ENCODE results near the gene DNTT. TPM values are rescaled to one million over a fixed set of nuclear protein-coding genes. Genes with fewer than 3 reads are reported as not detected.

The DNTT gene
- total RNA-seq, 4 donors from 2014 or later: not detected

DNA sequence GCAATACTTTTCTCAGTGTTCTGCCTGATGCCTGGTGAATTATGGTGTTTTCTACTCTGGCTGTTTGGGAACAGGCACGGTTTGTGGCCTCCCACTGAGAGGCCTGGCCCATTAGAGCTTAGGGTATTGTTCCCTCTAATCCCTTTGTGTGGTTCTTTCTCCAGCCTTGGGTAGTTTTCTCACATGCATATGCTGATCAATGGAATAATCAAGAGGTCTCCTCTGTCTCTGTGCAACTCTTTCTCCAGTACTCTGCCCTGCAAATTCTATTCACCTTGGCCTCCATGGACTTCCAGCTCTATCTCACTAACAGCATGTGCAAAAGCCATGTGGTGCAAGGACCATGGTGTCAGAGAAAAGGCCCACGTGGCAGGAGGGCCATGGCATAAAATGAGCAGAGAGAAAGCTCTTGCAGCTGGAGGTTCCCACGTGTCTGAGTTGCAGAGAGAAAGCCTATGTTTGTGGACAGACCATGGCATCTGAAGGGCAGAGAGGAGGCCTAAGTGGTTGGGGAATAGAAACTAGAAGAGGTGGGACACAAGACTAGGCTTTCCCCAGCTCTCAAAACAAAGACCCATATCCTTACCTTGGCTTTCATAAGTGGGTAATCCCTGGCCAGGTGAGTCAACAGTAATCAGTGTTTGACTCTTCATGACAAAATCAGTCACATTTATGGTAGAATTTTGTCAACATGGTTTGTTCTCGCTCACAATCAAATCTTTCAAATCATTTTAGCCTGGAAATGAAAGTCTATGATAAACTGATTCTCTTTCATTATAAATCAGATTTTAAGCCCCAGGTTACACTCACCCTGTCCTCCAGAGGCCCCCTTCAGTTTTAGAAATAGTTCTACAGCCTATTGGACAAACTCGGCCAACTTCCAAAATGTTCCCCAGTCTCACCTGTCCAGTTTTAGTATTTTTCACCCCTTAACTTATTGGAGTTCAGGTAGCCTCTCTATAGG lies 37.3 kb downstream of the DNTT start:
- no peak for TF ChIP-seq POLR2AphosphoS5 (IDR thresholded peaks at IDR 0.05)
- no peak for TF ChIP-seq EP300 (IDR thresholded peaks at IDR 0.05)
- no peak for TF ChIP-seq POLR2A (IDR thresholded peaks at IDR 0.05; ENCODE audit: low read depth)
- TF ChIP-seq, protein P1, sequence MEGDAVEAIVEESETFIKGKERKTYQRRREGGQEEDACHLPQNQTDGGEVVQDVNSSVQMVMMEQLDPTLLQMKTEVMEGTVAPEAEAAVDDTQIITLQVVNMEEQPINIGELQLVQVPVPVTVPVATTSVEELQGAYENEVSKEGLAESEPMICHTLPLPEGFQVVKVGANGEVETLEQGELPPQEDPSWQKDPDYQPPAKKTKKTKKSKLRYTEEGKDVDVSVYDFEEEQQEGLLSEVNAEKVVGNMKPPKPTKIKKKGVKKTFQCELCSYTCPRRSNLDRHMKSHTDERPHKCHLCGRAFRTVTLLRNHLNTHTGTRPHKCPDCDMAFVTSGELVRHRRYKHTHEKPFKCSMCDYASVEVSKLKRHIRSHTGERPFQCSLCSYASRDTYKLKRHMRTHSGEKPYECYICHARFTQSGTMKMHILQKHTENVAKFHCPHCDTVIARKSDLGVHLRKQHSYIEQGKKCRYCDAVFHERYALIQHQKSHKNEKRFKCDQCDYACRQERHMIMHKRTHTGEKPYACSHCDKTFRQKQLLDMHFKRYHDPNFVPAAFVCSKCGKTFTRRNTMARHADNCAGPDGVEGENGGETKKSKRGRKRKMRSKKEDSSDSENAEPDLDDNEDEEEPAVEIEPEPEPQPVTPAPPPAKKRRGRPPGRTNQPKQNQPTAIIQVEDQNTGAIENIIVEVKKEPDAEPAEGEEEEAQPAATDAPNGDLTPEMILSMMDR (IDR thresholded peaks at IDR 0.05): no peak
- H3K9me3 ChIP-seq: peaks cover 0 to 10% (median 8%) of the 10 kb centered on the region in 4 donors
- H3K36me3 ChIP-seq: no peaks in the 10 kb centered on the region
- H3K4me3 ChIP-seq: no peak overlapping the region
- no peak for DNase-seq (ENCODE audit: extremely low spot score)
- intact Hi-C loops (cut with DNase I): no loop called here
- H3K27ac ChIP-seq (replicated peaks in 1 of 4): no peak overlapping the region
- peaks cover 0 to 8% (median 0%) of the 10 kb centered on the region in 4 donors for H3K27me3 ChIP-seq
- no peaks in the 10 kb centered on the region for H3K4me1 ChIP-seq
- whole genome bisulfite sequencing: 75% methylated on average over 5 of the region's 5 CpGs

DNA sequence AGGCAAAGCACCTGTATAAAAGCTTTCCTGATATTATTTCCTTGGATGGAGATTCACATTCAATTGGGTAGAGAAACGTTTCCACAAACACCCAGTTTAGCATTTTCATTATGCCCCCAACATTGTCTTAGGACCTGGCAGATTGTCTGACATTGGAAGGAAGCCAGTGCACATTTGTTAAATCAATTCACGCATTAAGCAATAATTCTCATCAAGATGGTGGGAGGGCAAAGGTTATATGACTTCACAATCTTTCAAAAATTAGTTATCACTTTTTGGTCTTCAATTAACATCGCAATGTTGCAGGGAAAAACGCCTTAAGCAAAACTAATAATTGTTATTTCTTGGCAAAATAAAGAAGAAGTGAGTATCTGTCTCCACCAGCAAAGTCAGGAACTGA lies 38.2 kb downstream of the DNTT start:
- no peak for DNase-seq (ENCODE audit: extremely low spot score)
- Histone ChIP-seq H3K27me3 (peaks cover 0 to 7% (median 0%) of the 10 kb centered on the region in 4 donors), H3K27ac (replicated peaks in 1 of 4) (no peak overlapping the region), H3K9me3 (peaks cover 0 to 10% (median 8%) of the 10 kb centered on the region in 4 donors), H3K4me3 (no peak overlapping the region), H3K36me3 (no peaks in the 10 kb centered on the region), H3K4me1 (no peaks in the 10 kb centered on the region)
- 82% methylated on average over 4 of the region's 4 CpGs for WGBS
- TF ChIP-seq EP300 (IDR thresholded peaks at IDR 0.05) (no peak), POLR2AphosphoS5 (IDR thresholded peaks at IDR 0.05) (no peak), POLR2A (IDR thresholded peaks at IDR 0.05; ENCODE audit: low read depth) (no peak)
- TF ChIP-seq, protein P1 (IDR thresholded peaks at IDR 0.05): no peak
- intact Hi-C loops (cut with DNase I): no loop called here

- peaks cover 0 to 10% (median 8%) of the 10 kb centered on the region in 4 donors for H3K9me3 ChIP-seq
- intact Hi-C loops (cut with DNase I): no loop called here
- no peak overlapping the region for H3K27ac ChIP-seq (replicated peaks in 1 of 4)
- H3K4me1 ChIP-seq: no peaks in the 10 kb centered on the region
- H3K4me3 ChIP-seq: no peak overlapping the region
- no peak for DNase-seq (ENCODE audit: extremely low spot score)
- TF ChIP-seq, protein P1 (IDR thresholded peaks at IDR 0.05): no peak
- TF ChIP-seq POLR2AphosphoS5 (IDR thresholded peaks at IDR 0.05) (no peak), POLR2A (IDR thresholded peaks at IDR 0.05; ENCODE audit: low read depth) (no peak), EP300 (IDR thresholded peaks at IDR 0.05) (no peak)
- H3K36me3 ChIP-seq: no peaks in the 10 kb centered on the region
- H3K27me3 ChIP-seq: peaks cover 0 to 7% (median 0%) of the 10 kb centered on the region in 4 donors
- WGBS: 97% methylated on average over 4 of the region's 4 CpGs
These were observed 39.9 kb downstream of the DNTT start for GRCh38 chr10:96344178-96344577.

GRCh38 chr10:96345222-96345621 lies 41.0 kb downstream of the DNTT start:
- no peak for TF ChIP-seq EP300 (IDR thresholded peaks at IDR 0.05)
- TF ChIP-seq POLR2AphosphoS5 (IDR thresholded peaks at IDR 0.05): no peak
- TF ChIP-seq POLR2A (IDR thresholded peaks at IDR 0.05; ENCODE audit: low read depth): no peak
- TF ChIP-seq, protein P1 (IDR thresholded peaks at IDR 0.05): no peak
- peaks cover 0 to 7% (median 0%) of the 10 kb centered on the region in 4 donors for H3K27me3 ChIP-seq
- no peaks in the 10 kb centered on the region for H3K36me3 ChIP-seq
- intact Hi-C loops (cut with DNase I): no loop called here
- H3K27ac ChIP-seq (replicated peaks in 1 of 4): no peak overlapping the region
- DNase-seq (ENCODE audit: extremely low spot score): no peak
- WGBS: 25% methylated on average over 2 of the region's 2 CpGs
- H3K9me3 ChIP-seq: peaks cover 0 to 10% (median 8%) of the 10 kb centered on the region in 4 donors
- no peak overlapping the region for H3K4me3 ChIP-seq
- H3K4me1 ChIP-seq: no peaks in the 10 kb centered on the region

Data from esophagus muscularis mucosa (tissue), 4 donors.